ENCODE results near the gene OXSR1.

The OXSR1 gene

DNA sequence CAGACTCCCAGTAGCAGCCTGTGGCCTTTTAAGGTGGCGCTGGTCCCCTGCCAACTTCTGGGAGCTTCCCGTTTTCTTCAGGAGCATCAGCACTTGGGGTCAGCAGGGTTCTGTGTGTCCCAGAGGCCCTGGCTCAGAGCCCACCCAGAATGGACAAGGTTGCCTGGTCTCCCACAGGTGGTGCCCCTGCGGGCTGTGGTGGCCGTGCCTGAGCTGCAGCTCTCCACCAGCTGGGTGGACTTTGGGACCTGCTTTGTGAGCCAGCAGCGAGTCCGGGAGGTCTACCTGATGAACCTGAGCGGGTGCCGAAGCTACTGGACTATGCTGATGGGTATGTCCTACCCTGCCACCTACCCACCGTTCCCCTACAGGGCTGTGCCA is 43.9 kb upstream of the OXSR1 start:
- TF ChIP-seq SIN3A (IDR thresholded peaks at IDR 0.05; ENCODE audit: borderline replicate concordance, insufficient read depth, low read length) (no peak), FOXP2 (optimal IDR thresholded peaks at IDR 0.05; ENCODE audit: borderline replicate concordance, extremely low read depth, extremely low read length, insufficient read depth) (no peak), POLR2AphosphoS5 (IDR thresholded peaks at IDR 0.05; ENCODE audit: low read depth, low read length) (no peak), TAF1 (IDR thresholded peaks at IDR 0.05; ENCODE audit: borderline replicate concordance, insufficient read depth, low read length) (no peak)
- TF ChIP-seq, protein P1, sequence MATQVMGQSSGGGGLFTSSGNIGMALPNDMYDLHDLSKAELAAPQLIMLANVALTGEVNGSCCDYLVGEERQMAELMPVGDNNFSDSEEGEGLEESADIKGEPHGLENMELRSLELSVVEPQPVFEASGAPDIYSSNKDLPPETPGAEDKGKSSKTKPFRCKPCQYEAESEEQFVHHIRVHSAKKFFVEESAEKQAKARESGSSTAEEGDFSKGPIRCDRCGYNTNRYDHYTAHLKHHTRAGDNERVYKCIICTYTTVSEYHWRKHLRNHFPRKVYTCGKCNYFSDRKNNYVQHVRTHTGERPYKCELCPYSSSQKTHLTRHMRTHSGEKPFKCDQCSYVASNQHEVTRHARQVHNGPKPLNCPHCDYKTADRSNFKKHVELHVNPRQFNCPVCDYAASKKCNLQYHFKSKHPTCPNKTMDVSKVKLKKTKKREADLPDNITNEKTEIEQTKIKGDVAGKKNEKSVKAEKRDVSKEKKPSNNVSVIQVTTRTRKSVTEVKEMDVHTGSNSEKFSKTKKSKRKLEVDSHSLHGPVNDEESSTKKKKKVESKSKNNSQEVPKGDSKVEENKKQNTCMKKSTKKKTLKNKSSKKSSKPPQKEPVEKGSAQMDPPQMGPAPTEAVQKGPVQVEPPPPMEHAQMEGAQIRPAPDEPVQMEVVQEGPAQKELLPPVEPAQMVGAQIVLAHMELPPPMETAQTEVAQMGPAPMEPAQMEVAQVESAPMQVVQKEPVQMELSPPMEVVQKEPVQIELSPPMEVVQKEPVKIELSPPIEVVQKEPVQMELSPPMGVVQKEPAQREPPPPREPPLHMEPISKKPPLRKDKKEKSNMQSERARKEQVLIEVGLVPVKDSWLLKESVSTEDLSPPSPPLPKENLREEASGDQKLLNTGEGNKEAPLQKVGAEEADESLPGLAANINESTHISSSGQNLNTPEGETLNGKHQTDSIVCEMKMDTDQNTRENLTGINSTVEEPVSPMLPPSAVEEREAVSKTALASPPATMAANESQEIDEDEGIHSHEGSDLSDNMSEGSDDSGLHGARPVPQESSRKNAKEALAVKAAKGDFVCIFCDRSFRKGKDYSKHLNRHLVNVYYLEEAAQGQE (IDR thresholded peaks at IDR 0.05; ENCODE audit: insufficient read depth in 1 of 2, low read depth in 2 of 2, low read length in 2 of 2), result no peak

DNA sequence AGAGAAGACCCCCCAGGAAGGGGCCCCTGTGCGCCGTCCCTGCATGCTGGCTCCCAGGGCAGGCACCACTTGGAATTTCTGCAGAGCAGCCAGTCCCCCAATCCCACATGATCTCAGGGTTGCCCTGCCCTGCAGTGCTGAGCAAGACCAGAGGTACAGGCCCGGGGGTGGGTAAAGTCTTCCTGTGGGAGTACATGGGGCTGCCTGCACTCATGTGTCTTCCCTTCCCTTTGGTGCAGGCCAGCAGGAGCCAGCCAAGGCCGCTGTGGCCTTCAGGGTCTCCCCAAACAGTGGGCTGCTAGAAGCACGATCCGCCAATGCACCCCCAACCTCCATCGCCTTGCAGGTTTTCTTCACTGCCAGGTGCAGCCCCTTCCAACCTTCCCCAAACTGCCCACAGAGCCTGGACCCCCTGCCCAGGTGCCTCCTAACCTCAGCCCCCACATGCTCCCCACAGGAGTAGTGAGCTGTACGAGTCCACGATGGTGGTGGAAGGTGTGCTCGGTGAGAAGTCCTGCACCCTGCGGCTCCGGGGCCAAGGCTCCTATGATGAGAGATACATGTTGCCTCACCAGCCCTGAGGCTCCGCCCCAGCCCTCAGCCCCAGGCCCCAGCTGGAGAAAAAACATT is 43.4 kb upstream of the OXSR1 start:
- no peak for TF ChIP-seq FOXP2 (optimal IDR thresholded peaks at IDR 0.05; ENCODE audit: borderline replicate concordance, extremely low read depth, extremely low read length, insufficient read depth)
- no peak for TF ChIP-seq TAF1 (IDR thresholded peaks at IDR 0.05; ENCODE audit: borderline replicate concordance, insufficient read depth, low read length)
- TF ChIP-seq POLR2AphosphoS5 (IDR thresholded peaks at IDR 0.05; ENCODE audit: low read depth, low read length), result no peak
- TF ChIP-seq, protein P1 (IDR thresholded peaks at IDR 0.05; ENCODE audit: insufficient read depth in 1 of 2, low read depth in 2 of 2, low read length in 2 of 2), result no peak
- no peak for TF ChIP-seq SIN3A (IDR thresholded peaks at IDR 0.05; ENCODE audit: borderline replicate concordance, insufficient read depth, low read length)

DNA sequence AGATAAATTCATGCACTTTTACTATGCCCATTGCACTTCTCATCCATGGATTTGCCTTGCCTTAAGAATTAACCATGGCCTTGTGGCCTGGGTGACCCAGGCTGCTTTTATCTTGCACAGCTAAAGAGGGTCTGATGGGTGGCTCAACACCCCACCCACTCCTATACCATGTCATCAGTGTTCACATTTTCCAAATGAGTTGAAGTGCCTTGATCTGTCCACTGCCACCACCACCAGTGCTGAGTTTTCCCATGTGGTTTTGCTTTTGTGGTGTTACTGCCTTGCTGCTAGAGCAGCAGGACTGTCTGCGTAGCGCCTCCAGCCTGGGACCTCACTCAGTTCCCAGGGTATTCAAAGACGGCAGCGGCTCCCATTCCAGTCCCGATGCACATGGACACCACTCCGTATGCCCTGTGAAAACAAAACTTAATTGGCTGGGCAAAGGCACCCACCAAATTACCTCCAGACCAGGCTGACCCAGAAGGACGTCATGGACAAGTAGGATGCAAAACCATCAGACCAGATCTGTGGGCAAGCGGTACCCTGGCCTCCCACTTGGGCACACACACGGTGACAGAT is 42.5 kb upstream of the OXSR1 start:
- no peak for TF ChIP-seq TAF1 (IDR thresholded peaks at IDR 0.05; ENCODE audit: borderline replicate concordance, insufficient read depth, low read length)
- no peak for TF ChIP-seq FOXP2 (optimal IDR thresholded peaks at IDR 0.05; ENCODE audit: borderline replicate concordance, extremely low read depth, extremely low read length, insufficient read depth)
- no peak for TF ChIP-seq POLR2AphosphoS5 (IDR thresholded peaks at IDR 0.05; ENCODE audit: low read depth, low read length)

DNA sequence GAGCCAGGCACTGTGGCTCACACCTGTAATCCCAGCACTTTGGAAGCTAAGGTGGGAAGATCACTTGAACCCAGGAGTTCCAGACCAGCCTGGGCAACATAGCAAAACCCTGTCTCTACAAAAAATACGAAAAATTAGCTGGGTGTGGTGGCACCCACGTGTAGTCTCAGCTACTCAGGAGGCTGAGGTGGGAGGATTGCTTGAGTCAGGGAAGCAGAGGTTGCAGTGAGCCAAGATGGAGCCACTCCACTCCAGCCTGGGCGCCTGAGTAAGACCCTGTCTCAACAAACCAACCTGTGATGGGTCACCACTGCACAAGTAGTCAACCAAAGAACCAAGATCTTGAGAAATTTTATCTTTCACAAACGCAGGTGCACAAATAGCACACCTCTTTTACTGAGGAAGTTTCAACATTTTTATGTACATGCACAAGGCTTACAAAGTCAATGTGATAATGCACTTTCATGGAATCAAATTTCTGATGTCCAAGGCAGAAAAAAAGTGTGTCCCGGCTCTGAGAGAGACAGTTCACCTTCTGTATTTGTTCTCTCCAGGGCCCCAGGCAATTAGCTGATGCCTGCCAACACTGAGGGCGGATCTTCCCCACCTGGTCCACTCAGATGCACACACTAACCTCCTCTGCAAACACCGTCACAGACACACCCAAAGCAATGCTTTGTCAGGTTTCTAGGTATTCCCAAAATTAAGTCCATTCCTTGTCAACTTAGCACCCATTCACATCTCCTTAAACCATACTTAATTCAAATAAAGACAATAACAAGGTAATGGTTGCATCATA is 40.8 kb upstream of the OXSR1 start:
- no peak for TF ChIP-seq POLR2AphosphoS5 (IDR thresholded peaks at IDR 0.05; ENCODE audit: low read depth, low read length)

DNA sequence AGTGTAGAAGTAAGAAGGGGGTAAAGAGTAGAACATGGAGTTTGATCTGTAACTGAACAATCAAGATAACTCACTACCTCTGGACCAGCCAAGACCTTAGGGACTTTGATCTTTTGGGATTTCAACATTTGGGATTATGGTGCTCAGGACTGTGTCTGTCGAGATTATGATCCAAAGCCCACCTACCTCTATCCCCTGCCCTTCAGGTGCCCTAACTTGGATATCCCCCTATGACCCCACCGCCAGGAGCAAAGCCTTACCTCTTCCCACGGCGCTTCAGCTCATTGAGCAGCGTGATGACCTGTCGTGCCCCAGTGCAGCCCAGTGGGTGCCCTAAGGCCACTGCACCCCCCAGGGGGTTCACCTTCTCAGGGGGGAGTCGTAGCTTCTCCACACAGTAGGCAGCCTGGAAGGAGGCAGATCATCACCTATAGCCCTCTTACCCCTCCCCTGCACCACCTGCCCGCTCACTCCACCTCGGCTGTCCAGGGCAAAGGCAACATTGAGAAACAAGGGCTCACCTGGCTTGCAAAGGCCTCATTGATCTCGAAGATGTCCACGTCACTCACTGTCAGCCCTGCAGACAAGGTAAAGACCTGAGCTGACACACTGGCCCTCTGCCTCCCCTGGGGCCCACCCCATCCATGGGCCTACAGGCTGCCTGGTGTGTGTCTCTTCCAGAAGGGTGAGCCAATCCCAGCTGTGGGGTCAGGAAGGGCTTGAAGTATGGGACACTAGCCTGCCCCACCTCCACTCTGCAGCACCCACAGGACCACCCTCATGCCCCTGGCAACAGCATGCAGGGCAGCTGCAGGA is 39.8 kb upstream of the OXSR1 start:
- TF ChIP-seq SIN3A (IDR thresholded peaks at IDR 0.05; ENCODE audit: borderline replicate concordance, insufficient read depth, low read length) (no peak), FOXP2 (optimal IDR thresholded peaks at IDR 0.05; ENCODE audit: borderline replicate concordance, extremely low read depth, extremely low read length, insufficient read depth) (no peak), POLR2AphosphoS5 (IDR thresholded peaks at IDR 0.05; ENCODE audit: low read depth, low read length) (no peak), TAF1 (IDR thresholded peaks at IDR 0.05; ENCODE audit: borderline replicate concordance, insufficient read depth, low read length) (no peak)
- TF ChIP-seq, protein P1 (IDR thresholded peaks at IDR 0.05; ENCODE audit: insufficient read depth in 1 of 2, low read depth in 2 of 2, low read length in 2 of 2), result no peak
